Stimulated activated memory B cell treated with anti-CD40 and anti-IgM and Interleukin-4, amounts not matched to agents 10 μg/mL and 1 μg/mL and 100 μg/mL, for 72 hours (primary cell): ENCODE results near the gene ADGB.

Experiments used
- ATAC-seq: fragments of 150-1000 bp; cut with Tn5 transposase; 2 replicates; pipeline ENCODE4 v1.10.0; 2021
- H3K27ac Mint-ChIP-seq: one replicate; pipeline ENCODE4 v1.8.0; 2022; ENCODE audit warnings: mild to moderate bottlenecking, mixed read lengths
- H3K27me3 Mint-ChIP-seq: one replicate; pipeline ENCODE4 v1.8.0; 2022; ENCODE audit warnings: mixed read lengths
- H3K36me3 Mint-ChIP-seq: one replicate; pipeline ENCODE4 v1.8.0; 2022; ENCODE audit warnings: mixed read lengths
- H3K4me1 Mint-ChIP-seq: one replicate; pipeline ENCODE4 v1.8.0; 2022; ENCODE audit warnings: mixed read lengths
- H3K4me3 Mint-ChIP-seq: one replicate; pipeline ENCODE4 v1.8.0; 2022; ENCODE audit warnings: mild to moderate bottlenecking, moderate library complexity, mixed read lengths
- H3K9me3 Mint-ChIP-seq: one replicate; pipeline ENCODE4 v1.8.0; 2022; ENCODE audit warnings: mixed read lengths

The ADGB gene

DNA sequence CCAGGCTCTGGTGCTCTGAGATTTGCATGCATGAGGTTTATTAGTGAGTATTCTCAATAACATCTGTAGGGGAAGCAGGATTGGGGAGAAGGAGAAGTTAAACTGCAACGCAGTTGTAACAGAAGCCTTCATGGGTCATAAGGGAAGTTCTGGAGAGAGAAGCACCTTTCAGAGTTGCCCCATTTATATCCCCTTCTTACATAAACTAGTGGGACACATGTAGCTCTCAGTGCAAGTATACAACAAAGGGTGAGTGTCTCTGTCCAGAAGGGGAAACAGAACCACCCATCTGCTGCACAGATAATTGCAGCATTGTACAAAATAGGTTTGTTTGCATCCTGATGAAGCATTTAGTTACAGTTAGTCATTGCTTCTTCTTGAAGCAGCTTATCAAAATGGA lies 4.3 kb upstream of the ADGB start:
- H3K36me3 Mint-ChIP-seq = no peaks in the 10 kb centered on the region
- H3K27ac Mint-ChIP-seq = no peak overlapping the region
- ATAC-seq = no peak
- H3K27me3 Mint-ChIP-seq = peaks cover 12% of the 10 kb centered on the region
- H3K4me3 Mint-ChIP-seq = no peak overlapping the region
- peaks cover 5% of the 10 kb centered on the region for H3K4me1 Mint-ChIP-seq
- H3K9me3 Mint-ChIP-seq = no peaks in the 10 kb centered on the region

DNA sequence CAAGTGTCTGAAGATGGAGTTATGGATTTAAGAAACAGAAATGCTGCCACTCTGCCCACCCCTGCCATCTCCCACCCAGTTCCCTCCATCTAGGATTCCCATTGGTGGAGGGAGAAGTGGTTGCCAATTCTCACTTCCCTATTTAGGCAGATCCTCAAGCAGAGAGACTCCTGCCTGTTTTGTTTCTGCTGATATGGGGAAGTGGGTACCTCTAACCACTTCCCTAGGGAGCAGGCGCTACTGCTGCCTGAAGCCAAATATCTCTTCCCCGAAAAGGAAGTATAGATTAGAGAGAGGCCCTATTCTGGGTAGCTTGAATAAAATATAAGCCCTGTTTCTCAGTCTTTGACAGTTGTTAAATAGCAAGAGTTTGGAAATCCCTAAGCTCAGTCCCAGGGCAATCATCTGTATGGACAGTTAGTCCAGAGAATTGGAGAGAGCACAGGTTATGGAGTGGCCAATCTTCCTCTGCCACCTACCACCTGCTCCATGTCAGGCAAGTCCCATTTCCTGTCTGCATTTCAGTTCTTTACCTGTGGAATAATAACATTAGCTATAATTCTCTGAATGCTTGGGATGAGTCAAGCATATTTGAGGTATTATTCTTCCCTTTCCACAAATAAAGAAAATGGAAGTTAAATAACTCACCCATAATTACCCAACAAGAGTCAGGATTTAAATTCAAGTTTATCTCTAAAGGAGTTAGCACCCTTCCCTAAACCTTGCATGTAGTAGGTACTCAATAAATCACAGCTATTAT lies 2.6 kb upstream of the ADGB start:
- ATAC-seq = peak; percentile 47
- H3K27ac Mint-ChIP-seq = no peak overlapping the region
- H3K9me3 Mint-ChIP-seq = no peaks in the 10 kb centered on the region
- H3K4me1 Mint-ChIP-seq = peaks cover 5% of the 10 kb centered on the region
- H3K27me3 Mint-ChIP-seq = peaks cover 24% of the 10 kb centered on the region
- no peaks in the 10 kb centered on the region for H3K36me3 Mint-ChIP-seq
- H3K4me3 Mint-ChIP-seq = no peak overlapping the region

DNA sequence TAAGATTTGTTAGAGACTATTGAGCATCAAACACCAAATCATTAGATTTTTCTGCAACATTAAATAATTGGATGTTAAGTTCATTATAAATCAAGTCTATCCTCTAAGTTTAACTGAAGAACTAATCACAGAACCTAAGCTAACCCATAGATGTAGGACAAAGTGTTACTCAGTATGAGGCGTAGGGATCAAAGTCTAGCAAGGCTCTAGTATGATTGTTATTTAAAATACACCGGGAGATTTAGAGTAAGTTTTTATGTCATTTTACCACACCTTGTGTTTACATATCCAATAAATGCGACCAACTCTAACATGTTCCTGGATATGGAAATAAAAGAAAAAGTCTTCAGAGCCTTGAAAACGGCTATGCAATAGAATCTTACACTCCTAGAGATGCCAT lies 2.6 kb downstream of the ADGB start:
- no peak for ATAC-seq
- H3K4me3 Mint-ChIP-seq = no peak overlapping the region
- H3K27ac Mint-ChIP-seq = no peak overlapping the region
- H3K36me3 Mint-ChIP-seq = no peaks in the 10 kb centered on the region
- H3K4me1 Mint-ChIP-seq = peaks cover 5% of the 10 kb centered on the region
- peaks cover 24% of the 10 kb centered on the region for H3K27me3 Mint-ChIP-seq
- no peaks in the 10 kb centered on the region for H3K9me3 Mint-ChIP-seq

DNA sequence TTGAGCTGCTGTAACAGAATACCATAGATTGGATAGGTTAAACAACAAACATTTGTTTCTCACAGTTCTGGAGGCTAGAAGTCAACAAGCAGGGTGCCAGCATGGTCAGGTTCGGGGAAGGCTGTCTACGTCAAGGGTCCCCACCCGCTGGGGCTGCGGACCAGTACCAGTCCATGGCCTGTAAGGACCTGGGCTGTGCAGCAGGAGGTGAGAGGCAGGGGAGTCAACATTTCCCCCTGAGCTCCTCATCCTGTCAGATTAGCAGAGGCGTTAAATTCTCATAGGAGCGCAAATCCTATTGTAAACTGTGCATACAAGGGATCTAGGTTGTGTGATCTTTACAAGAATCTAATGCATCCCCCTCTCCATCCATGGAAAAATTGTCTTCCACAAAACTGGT lies 3.8 kb downstream of the ADGB start:
- no peak overlapping the region for H3K4me3 Mint-ChIP-seq
- no peak overlapping the region for H3K27ac Mint-ChIP-seq
- peaks cover 24% of the 10 kb centered on the region for H3K27me3 Mint-ChIP-seq
- H3K9me3 Mint-ChIP-seq = no peaks in the 10 kb centered on the region
- no peaks in the 10 kb centered on the region for H3K36me3 Mint-ChIP-seq
- H3K4me1 Mint-ChIP-seq = peaks cover 5% of the 10 kb centered on the region
- ATAC-seq = no peak

DNA sequence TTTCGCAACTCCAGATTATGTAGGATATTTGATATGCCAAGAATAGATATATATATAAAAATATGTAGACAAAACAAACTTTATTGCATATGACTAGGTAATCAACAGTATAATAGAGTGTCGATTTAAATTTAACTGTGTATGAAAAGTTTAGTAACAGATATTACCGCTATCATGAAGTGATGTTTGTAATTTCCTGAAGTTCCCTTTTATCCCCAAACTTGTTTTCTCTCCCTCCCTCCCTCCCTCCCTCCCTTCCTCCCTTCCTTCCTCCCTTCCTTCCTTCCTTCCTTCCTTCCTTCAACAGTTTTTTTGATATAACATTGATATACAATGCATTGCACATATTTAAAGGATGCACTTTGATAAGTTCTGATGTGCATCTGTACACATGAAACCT lies 15.2 kb downstream of the ADGB start:
- no peak for ATAC-seq
- Mint-ChIP-seq H3K4me1 (no peaks in the 10 kb centered on the region), H3K36me3 (no peaks in the 10 kb centered on the region), H3K9me3 (peaks cover 8% of the 10 kb centered on the region), H3K4me3 (no peak overlapping the region), H3K27me3 (no peaks in the 10 kb centered on the region), H3K27ac (no peak overlapping the region)

DNA sequence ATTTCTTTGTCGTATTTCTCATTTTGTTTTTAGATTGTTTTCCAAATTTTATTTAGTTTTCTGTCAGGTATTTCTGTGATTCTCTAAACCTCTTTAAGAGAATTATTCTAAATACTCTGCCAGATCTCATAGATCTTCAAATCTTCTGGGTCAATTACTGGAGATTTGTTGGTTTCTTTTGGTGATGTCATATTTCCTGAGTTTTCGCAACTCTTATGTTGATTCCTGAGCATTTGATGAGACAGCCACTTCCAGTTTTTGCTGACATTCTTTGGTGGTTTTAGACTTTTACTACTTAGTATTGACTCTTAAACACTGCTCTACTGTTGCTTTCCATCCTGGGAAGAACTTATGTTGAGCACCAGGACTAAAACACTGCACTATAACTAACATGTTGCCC lies 21.9 kb downstream of the ADGB start:
- H3K4me1 Mint-ChIP-seq = no peaks in the 10 kb centered on the region
- no peak overlapping the region for H3K27ac Mint-ChIP-seq
- H3K4me3 Mint-ChIP-seq = no peak overlapping the region

DNA sequence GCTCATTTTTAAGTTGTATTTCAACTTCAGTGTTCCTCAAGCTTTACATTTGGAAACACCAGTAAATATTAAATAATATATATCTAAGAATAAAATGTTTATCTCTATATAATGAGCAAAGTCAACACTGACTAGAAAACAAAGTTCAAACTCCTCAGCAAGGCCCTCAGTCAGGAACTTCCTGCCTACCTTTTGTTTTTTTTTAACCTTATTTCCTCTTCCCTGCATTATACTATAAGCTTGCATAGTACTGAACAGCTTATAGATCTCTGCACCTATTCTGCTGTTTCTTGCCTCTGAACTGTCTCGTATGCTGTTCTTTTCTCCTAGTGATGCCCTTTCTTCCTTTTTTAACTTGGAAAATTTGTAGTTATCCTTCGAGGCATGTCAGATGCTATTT lies 29.6 kb downstream of the ADGB start:
- no peaks in the 10 kb centered on the region for H3K36me3 Mint-ChIP-seq
- no peak overlapping the region for H3K27ac Mint-ChIP-seq
- no peaks in the 10 kb centered on the region for H3K4me1 Mint-ChIP-seq
- no peak for ATAC-seq
- no peak overlapping the region for H3K4me3 Mint-ChIP-seq
- H3K27me3 Mint-ChIP-seq = no peaks in the 10 kb centered on the region
- H3K9me3 Mint-ChIP-seq = peaks cover 3% of the 10 kb centered on the region

More for the DNA sequence above, 21.9 kb downstream of the ADGB start:
- ATAC-seq = no peak
- H3K9me3 Mint-ChIP-seq = peaks cover 7% of the 10 kb centered on the region
- H3K27me3 Mint-ChIP-seq = no peaks in the 10 kb centered on the region
- no peaks in the 10 kb centered on the region for H3K36me3 Mint-ChIP-seq

DNA sequence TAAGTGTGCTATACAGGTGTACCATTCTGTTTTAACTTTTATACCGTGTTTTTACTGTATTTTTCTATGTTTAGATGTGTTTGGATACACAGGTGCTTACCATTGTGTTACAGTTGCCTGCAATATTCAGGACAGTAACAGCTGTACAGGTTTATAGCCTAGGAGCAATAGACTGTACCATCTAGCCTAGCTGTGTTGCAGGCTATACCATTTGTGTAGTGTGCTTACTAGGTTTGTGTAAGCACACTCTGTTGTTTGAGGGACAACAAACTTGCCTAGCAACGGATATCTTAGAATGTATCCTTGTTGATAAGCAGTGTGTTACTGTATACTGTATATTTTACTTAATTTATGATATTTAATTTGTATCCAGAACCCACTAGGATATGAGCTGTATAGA lies 35.2 kb downstream of the ADGB start:
- ATAC-seq = no peak
- Mint-ChIP-seq H3K27ac (no peak overlapping the region), H3K4me3 (no peak overlapping the region), H3K36me3 (no peaks in the 10 kb centered on the region), H3K4me1 (no peaks in the 10 kb centered on the region), H3K27me3 (no peaks in the 10 kb centered on the region), H3K9me3 (no peaks in the 10 kb centered on the region)

DNA sequence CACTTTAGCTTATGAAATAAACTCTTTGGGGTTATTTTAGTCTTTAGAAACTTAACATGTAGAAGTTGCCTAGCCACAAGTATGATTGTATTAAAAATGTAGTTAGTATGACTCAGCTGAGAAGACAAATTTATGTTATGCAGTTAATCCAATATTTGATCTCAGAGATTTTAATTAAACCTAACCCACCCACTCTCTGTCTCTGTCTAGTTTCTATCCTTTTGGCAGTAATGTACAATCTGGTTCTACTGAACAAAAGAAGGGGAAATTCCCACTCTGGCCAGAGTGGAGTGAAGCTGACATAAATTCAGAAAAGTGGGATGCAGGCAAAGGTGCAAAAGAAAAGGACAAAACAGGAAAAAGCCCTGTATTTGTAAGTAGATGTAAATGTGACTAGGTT lies 36.4 kb downstream of the ADGB start:
- no peaks in the 10 kb centered on the region for H3K4me1 Mint-ChIP-seq
- H3K27me3 Mint-ChIP-seq = no peaks in the 10 kb centered on the region
- H3K4me3 Mint-ChIP-seq = no peak overlapping the region
- H3K36me3 Mint-ChIP-seq = no peaks in the 10 kb centered on the region
- no peaks in the 10 kb centered on the region for H3K9me3 Mint-ChIP-seq
- H3K27ac Mint-ChIP-seq = no peak overlapping the region
- no peak for ATAC-seq

DNA sequence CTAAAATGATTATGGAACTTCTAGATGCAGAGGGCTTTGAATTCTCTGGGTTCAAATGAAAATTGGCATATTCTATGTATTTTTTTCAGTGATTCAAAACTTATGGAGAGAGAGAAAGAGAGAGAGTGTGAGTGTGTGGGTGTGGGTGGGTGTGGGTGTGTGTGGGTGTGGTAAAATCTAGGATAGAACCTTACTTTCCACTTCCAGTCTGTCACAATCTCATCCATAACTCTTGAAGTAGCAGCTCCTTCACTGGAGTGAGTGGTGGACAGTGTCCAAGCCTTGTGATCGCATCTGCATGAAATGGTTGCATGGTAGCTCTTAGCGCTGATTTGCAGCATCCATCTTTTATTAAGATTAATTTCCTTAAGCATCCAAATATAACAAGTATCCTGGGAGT lies 37.7 kb downstream of the ADGB start:
- no peak for ATAC-seq
- H3K27ac Mint-ChIP-seq = no peak overlapping the region

DNA sequence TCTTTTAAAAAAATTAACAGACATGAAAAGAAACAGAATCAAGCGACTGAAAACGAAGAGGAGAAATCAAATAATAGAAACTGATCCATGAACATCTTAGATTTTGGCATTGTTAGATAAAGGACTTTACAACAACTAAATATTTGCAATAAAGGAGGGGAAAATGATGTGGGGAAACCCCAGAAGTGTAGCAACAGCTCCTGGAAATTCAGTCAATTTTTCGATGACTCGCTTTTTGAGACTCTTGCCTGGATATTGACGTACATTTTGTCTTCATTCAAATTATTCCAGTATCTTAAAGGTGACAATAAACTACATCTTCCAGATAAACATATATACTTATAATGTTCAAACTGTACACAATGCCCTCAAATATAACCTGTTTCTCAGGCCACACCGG lies 44.1 kb downstream of the ADGB start:
- Mint-ChIP-seq H3K27me3 (no peaks in the 10 kb centered on the region), H3K27ac (no peak overlapping the region), H3K4me3 (no peak overlapping the region), H3K36me3 (no peaks in the 10 kb centered on the region), H3K9me3 (peaks cover 3% of the 10 kb centered on the region), H3K4me1 (no peaks in the 10 kb centered on the region)
- ATAC-seq = no peak

More for the DNA sequence above, 37.7 kb downstream of the ADGB start:
- Mint-ChIP-seq H3K9me3 (no peaks in the 10 kb centered on the region), H3K4me1 (no peaks in the 10 kb centered on the region), H3K36me3 (no peaks in the 10 kb centered on the region), H3K4me3 (no peak overlapping the region), H3K27me3 (no peaks in the 10 kb centered on the region)

DNA sequence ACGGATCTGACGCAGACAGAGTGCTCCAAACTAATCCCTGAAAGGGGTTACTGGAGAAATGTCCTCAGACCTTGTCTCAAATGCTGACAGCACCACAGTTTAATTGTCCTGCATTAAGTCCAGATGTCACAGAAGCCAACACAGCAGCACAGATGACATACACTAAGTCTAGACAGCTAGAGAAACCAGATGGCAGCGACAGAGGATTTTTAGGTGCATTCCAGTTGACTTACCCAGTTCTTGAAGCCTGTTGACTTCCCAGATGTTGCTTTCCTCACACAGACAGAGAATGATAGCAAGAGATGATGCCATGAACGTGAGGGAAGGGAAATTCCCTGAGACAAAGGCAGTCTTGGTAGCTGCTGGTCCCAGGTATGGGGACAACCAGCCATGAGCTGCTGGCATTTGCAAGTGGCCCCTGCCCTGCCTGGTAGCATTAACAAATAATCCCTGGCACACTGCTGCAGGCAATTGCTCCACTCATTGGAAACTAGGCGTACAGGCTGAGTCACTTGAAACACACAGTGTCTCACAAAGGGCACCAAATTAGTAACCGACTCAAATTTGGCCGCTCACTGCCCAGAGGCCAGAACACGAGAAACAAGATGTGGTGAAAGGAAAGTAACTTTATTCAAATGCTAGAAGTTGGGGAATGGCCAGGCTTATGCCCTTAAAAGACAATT lies 52.2 kb downstream of the ADGB start:
- no peak for ATAC-seq
- Mint-ChIP-seq H3K27ac (no peak overlapping the region), H3K9me3 (peaks cover 6% of the 10 kb centered on the region)

DNA sequence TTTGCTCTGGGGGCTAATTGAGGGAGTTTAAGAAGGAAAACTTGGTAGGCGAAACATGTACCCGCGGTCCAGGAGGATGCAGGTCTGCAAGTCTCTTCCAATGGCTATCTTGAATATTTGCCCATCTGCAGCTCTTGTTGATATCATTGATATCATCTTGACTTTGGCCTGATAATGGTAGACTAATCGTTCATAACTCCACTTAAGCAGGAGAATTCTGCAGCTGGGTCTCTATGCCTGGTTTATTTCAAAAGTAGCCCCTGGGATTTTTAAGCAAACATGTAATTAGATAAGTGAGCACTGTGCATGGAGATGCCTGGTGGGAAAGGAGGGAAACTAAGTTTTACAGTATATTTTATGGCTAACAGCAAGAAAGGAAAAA lies 52.7 kb downstream of the ADGB start:
- no peaks in the 10 kb centered on the region for H3K27me3 Mint-ChIP-seq
- ATAC-seq = no peak
- H3K36me3 Mint-ChIP-seq = no peaks in the 10 kb centered on the region

More for the DNA sequence above, 52.2 kb downstream of the ADGB start:
- no peak overlapping the region for H3K4me3 Mint-ChIP-seq
- no peaks in the 10 kb centered on the region for H3K4me1 Mint-ChIP-seq
- no peaks in the 10 kb centered on the region for H3K27me3 Mint-ChIP-seq
- H3K36me3 Mint-ChIP-seq = no peaks in the 10 kb centered on the region

DNA sequence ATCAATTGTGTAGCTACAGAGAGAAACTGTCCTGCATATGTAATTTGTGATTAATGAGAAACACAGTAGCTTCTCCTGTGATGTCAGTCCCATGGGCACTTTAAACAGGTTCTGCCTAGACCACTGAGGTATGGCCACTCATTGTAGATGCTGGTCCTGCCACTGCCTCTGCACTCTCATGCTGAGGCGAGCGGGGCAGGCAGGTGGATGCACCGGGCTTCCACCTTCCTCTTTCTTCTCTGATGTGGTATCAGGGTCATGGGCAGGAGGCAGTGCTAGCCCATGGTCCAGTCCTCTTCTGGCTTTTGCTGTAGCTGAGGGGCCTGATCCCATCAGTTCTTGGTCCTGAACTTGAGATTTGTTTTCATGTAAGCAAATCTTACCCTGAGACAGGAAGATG lies 58.7 kb downstream of the ADGB start:
- peak; percentile 37 for ATAC-seq
- H3K9me3 Mint-ChIP-seq = peaks cover 5% of the 10 kb centered on the region
- H3K27ac Mint-ChIP-seq = no peak overlapping the region
- no peak overlapping the region for H3K4me3 Mint-ChIP-seq
- H3K36me3 Mint-ChIP-seq = no peaks in the 10 kb centered on the region
- H3K27me3 Mint-ChIP-seq = no peaks in the 10 kb centered on the region
- H3K4me1 Mint-ChIP-seq = no peaks in the 10 kb centered on the region

More for the DNA sequence above, 52.7 kb downstream of the ADGB start:
- H3K4me3 Mint-ChIP-seq = no peak overlapping the region
- no peaks in the 10 kb centered on the region for H3K4me1 Mint-ChIP-seq
- peaks cover 6% of the 10 kb centered on the region for H3K9me3 Mint-ChIP-seq
- H3K27ac Mint-ChIP-seq = no peak overlapping the region

DNA sequence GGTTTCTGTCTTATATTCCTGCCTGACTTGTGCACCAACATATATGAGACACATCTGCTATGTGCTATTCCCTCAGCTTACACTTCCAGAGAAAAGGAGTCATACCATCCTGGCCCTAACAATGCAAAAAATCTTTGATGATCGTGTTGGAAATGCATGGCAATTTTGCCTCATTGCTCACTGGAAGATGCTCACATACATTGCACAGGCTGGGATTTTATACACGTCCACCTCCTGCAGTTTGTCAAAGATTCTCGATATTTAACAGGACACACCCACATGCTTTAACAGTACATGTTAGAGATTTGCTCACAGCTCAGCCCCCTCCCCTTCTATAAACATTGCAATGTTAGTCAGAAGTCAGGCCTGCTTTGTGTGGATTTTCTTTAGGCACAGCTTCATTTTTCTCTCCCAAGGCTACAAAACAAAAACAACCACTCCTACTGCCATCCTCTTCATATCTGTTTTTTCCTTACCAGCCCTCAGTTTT lies 66.1 kb downstream of the ADGB start:
- no peak for ATAC-seq
- Mint-ChIP-seq H3K9me3 (peaks cover 5% of the 10 kb centered on the region), H3K4me1 (no peaks in the 10 kb centered on the region), H3K27me3 (no peaks in the 10 kb centered on the region), H3K27ac (no peak overlapping the region), H3K4me3 (no peak overlapping the region), H3K36me3 (no peaks in the 10 kb centered on the region)

DNA sequence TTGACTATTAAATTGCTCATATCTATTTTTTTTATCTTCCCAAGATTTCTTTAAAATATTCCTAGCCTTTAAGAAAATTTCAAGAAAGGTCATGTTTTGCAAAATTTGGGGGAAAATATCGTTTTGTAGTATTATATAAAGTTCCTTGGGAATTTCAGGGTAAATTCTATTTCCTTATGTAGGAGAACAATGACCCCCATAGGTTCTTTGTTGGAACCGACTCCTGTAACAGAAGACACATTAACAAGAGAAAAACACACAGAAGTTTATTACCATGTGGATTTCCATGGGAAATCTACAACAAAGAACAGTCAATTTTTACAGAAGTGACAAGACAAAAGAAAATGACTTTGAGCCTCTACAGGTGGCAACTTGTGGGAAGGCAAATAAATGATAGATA lies 68.1 kb downstream of the ADGB start:
- H3K9me3 Mint-ChIP-seq = peaks cover 2% of the 10 kb centered on the region
- no peak overlapping the region for H3K4me3 Mint-ChIP-seq
- no peaks in the 10 kb centered on the region for H3K36me3 Mint-ChIP-seq
- no peak overlapping the region for H3K27ac Mint-ChIP-seq
- no peak for ATAC-seq
- H3K27me3 Mint-ChIP-seq = no peaks in the 10 kb centered on the region
- no peaks in the 10 kb centered on the region for H3K4me1 Mint-ChIP-seq
